ENCODE results near the gene FCN3.

- TF ChIP-seq, protein P1, sequence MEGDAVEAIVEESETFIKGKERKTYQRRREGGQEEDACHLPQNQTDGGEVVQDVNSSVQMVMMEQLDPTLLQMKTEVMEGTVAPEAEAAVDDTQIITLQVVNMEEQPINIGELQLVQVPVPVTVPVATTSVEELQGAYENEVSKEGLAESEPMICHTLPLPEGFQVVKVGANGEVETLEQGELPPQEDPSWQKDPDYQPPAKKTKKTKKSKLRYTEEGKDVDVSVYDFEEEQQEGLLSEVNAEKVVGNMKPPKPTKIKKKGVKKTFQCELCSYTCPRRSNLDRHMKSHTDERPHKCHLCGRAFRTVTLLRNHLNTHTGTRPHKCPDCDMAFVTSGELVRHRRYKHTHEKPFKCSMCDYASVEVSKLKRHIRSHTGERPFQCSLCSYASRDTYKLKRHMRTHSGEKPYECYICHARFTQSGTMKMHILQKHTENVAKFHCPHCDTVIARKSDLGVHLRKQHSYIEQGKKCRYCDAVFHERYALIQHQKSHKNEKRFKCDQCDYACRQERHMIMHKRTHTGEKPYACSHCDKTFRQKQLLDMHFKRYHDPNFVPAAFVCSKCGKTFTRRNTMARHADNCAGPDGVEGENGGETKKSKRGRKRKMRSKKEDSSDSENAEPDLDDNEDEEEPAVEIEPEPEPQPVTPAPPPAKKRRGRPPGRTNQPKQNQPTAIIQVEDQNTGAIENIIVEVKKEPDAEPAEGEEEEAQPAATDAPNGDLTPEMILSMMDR (IDR thresholded peaks at IDR 0.05): no peak
- no peak for TF ChIP-seq POLR2A (IDR thresholded peaks at IDR 0.05)
Measured at GRCh38 chr1:27343639-27344025, 31.0 kb downstream of the FCN3 start.
